HG03571 (cell line): Measurements from ENCODE around the gene PACSIN3.
"Not testable (repeated sequence)": the region's sequence is repeated elsewhere in the genome, so short reads cannot be mapped to it uniquely, and the experiment has no call there.

Experiments used
- ATAC-seq: cut with Tn5 transposase; IDR thresholded peaks from one replicate; pipeline ENCODE4 v1.9.1; 2021; ENCODE audit not compliant: unreplicated experiment

The PACSIN3 gene

DNA sequence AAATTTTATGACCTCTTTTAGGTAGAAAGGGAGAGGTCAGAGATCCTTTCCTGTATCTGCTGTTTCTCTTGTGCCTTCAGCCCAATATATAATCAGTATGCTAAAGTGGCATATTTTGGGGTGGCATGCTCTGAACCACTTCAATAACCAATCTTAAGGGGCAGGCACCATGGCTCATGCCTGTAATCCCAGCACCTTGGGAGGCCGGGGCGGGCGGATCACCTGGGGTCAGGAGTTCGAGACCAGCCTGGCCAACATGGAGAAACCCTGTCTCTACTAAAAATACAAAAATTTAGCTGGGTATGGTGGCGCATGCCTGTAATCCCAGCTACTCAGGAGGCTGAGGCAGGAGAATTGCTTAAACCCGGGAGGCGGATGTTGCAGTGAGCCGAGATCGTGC is 11.9 kb upstream of the PACSIN3 start:
- not testable (repeated sequence) for ATAC-seq

DNA sequence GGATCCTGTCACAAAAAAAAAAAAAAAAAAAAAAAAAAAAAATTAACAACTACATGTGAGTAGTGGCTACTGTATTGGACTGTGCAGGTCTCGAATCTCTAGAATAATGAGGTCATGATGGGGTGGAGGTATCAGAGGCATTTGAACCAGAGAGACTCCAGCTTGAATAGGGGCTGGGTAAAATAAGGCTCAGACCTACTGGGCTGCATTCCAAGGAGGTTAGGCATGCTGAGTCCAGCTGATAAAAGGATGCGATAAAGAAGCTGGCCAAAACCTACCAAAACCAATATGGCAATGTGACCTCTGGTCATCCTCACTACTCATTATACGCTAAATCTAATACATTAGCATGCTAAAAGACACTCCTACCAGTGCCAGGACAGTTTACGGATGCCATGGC is 5.9 kb upstream of the PACSIN3 start:
- ATAC-seq, result no peak

DNA sequence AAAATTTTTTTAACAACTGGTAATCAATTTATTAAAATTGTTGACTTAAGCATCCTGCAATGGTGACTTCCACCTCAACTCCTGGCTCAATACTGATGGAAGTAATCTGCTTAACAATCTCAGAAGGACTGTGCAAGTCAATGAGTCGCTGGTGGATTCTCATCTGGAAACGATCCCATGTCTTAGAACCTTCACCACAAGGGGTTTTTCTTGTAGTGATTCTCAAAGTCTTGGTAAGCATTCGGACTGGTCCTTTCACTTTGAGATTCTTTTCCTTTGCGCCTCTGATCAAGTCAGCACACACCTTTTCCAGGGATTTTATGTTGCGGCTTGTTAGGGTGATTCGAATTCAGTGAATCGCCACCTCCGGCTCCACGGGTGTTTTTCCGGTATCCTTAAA is 4.9 kb upstream of the PACSIN3 start:
- not testable (repeated sequence) for ATAC-seq

DNA sequence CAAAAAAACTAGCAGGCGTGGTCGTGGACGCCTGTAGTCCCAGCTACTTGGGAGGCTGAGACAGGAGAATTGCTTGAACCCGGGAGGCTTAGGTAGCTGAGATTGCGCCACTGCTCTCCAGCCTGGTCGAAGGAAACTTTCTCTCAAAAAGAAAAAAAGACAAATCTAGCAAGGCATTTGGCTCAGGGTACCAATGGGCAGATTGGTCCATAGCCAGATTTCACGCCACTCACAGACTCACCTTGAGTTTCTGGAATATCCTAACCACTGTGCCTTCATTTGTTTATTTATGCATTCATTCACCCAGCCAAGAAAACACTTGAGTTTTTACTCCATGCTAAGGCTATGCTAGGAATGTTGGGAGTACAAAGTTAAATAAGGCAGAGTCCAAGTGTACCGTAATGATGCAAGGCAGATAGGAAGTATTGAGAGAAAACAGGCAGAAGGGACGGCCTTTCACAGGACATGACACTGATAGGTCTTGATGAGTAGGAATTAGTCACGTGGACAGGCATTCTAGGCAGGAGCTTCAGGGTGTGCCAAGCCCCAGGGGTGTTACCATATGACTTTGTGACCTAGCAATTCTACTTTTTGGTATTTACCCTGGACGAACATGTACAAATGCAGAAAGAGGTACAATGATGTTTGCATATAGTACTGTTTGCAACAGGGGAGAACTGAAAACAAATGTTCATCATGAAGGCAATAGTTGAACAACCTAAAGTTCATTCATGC is 3.0 kb upstream of the PACSIN3 start:
- no peak for ATAC-seq

DNA sequence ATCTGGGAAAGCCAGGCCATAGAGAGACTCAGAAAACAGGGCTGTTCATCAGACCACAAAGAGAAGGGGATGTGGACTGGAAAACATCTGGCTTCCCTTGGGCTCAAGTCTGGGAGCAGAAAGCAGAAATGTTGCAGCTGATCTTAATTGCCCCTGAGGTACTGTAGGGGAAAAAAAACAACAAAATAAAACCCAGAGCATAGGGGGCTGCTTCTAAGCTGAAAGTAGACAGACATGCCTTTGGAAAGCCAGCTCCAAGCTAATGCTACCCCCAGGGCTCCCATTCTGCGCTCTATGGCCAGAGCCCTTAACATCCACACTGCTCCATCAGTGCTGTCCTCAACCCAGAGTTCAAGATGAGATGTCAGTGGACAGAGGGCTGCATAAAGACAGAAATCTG is 2.0 kb upstream of the PACSIN3 start:
- no peak for ATAC-seq

DNA sequence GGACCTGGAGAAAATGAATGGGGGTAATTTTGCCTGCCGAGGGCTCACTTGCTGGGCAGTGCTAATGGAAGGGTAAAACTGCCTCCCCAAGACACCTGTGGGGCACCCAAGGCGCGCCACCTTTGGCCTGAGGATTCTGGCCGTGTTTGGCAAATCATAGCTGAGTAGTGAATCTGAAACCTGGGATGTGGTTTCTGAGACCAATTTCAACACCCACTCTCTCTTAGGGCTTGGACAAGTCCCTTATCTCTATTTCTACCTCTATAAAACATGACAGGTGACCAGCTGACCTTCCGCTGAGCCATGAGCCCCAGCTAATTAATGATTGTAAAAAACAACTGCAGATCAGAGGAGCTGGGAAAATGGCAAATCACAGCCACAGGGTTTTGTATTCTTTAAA is 1.5 kb upstream of the PACSIN3 start:
- ATAC-seq, result no peak

DNA sequence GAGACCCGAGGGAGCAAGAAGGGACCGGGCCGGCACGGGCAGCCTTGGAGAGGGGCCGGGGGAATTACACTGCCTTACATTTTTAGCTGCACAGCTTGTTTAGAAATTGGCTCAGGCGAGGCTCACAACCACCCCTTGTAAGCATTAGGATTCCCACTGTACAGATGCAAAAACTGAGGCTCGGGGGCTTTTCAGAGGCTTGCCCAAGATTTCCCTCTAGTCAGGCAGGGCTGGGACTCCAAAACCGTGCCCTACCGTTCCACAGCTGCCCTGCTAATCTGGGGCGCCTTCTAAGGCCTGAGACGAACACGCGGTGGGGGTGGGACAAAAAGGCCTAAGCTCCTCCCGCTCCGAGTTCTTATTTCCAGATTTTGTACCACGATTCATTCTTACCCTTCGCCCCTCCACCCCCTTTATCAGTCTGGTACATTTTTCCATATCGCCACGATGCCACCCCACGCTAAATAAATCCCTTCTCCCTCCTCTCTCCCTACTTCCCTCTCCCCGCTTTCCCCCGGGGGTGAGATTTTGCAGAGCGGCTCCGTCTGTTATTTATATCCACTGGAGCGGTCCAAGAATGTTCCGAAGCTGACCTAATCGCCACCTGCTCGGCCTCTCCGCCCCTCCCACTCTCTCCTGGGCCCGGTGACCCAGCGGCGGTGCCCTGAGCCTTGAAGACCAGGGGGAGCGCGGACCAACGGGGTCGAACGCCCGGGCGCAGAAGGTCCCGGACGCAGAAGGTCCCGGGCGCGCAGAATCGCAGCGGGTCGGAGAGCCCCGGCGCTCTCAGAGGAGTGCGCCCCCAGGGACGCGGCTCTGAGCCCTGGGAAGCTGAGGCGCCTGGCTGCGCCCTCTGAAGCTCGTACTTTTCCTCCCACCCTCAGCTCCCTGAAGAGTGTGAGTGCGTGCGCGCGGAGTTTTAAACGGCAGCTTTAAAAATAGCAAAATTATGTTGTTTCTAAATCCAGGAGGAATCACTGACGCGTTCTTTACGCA is 764 bp upstream of the PACSIN3 start:
- ATAC-seq, result no peak

DNA sequence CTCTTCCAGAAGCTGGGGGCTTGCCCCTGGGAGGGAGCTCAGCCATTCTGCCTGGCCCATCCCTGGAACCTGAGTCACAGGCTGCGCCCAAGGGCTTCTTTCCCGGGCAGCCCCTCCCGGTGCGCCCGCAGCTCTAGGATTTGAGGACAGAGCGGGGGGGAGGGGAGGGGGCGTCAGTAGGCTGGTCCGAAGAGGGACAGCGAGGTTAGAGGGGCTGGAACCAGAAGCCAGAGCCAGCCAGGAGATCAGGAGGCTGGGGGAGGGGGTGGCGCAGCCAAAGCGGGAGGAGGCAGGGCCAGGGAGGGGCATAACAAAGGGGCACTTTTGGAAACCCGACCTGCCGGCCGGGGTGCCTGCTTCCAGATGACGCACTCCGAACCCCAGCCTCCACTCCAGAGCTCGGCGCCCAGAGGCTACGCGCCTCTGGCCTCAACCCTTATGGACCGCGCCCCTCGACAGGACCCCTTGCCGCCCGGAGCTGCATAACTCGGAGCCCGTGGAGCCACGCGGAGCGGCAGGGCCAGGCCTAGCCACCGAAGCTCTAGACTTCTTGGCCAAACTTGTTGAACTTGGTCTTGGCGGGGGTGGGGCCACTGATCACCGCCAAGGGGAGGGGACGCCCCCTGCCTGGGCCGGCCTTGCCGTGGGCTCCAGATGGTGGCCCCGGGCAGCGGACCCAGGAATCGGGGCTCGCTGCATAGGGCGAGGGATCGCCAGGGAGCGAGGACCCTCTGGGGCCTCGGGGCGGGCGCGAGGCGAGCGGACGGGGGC is 744 bp downstream of the PACSIN3 start:
- ATAC-seq, result no peak

DNA sequence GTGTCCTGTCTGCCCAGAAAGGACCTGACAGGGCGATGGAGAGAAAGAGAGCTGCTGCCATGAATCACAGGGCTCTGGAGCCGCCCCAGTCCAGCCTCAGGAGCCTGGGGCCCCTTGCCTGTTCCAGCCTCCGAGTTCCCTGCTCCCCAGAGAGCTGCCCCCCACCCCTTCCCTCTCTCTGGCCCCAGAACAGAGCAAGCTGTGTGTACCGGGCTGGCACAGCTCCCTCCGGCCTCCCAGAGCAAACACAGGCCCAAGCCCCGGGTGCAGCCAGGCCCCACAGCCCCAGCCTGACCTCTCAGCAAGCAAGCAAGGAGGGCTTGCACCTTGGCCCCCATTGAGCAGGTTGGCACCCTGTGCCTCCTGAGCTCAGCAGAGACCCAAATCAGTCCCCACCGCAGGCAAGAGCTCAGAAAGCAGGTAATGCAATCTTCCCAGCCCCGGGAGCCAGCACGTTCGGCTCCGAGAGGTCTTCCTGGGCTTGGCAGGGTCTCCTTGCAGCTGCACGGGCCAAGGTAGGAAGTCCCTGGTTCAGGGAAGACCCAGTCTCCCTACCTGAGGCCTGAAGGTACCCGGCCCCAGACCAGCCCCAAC is 1.4 kb downstream of the PACSIN3 start:
- no peak for ATAC-seq

DNA sequence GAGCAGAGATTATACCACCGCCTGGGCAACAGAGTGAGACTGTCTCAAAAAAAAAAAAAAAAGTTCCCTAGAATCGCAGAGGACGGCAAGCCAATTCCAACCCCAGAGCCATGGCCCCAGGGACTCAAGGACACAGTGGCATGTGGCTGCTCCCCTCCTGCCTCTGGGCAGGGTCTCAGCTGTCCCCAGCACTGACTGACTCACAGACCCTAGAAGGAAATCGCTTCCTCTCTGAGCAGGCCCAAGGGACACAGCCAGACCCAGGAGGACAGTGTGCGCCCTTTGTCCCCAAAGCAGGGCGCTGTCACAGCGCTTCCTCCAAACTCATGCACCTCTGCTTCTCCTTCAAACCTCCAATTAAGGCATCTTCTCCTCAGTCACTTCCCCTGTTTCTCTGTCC is 2.3 kb downstream of the PACSIN3 start:
- no peak for ATAC-seq

DNA sequence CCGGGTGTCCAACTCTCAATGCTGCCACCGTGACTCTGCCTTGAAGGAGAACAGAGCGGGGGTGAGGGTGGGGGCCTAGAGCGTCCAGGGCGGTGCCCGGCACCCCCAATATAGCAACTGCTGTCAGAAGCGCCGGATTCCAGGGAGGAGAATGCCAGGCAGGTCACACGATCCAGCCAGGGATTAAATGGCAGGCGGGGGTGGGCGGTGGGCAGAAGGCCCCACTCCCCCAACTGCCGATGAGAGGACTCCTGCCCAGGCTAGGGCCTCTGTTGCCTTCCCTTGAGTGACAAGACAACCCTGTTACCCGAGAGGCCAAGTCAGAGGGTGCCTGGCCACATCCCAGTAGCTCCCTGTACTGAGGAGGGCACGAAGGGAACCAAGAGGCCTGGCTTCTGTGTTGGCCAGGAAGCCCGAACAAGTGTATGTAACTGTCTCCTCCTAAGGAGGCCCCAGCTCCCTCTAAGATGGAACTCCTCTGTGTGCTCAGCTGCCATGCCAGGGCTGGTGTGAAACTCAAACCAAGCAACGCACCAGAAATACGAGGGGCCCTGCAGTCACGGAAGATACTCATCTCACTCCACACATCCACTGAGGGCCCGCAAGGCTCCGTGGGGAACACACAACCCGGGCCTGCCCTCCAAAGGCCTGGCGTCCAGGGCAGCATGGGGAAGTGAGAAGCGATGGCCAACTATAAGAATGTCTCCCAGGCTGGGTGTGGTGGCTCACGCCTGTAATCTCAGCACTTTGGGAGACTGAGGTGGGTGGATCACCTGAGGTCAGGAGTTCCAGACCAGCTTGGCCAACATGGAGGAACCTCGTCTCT is 3.0 kb downstream of the PACSIN3 start:
- ATAC-seq, result no peak

DNA sequence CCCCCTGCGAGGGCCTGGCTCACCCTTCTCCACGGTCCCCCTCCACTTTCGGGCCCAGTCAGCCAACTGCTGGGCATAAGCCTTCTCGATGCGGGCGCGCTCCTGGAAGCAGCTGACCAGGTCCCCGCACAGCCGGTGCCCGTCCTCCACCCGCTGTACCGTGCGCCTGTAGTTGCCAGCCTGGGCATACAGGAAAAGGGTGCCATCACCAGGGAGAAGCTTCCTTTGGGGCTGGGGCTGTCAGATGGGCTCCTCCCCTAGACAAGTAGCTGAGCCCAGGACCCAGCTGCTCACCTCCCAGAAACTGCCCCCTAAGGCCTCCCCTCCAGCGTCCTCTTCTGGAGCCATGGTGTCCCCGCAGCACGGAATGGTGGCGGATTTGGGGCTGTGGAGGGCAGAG is 3.9 kb downstream of the PACSIN3 start:
- ATAC-seq, result no peak

DNA sequence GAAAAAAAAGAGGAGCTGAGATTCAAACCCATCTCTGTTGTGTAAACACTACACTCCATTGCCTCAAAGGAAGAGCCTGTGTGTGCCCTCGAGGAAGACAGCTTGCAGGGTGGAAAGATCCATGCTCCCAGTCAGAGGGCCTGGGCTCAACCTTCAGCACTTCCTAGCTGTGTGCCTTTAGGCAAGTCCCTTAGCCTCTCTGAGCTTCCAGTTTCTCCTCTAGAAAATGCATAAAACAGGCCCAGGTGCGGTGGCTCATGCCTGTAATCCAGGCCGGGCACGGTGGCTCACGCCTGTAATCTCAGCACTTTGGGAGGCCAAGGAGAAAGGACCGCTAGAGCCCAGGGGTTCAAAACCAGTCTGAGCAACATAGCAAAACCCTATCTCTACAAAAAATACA is 5.0 kb downstream of the PACSIN3 start:
- ATAC-seq, result no peak

DNA sequence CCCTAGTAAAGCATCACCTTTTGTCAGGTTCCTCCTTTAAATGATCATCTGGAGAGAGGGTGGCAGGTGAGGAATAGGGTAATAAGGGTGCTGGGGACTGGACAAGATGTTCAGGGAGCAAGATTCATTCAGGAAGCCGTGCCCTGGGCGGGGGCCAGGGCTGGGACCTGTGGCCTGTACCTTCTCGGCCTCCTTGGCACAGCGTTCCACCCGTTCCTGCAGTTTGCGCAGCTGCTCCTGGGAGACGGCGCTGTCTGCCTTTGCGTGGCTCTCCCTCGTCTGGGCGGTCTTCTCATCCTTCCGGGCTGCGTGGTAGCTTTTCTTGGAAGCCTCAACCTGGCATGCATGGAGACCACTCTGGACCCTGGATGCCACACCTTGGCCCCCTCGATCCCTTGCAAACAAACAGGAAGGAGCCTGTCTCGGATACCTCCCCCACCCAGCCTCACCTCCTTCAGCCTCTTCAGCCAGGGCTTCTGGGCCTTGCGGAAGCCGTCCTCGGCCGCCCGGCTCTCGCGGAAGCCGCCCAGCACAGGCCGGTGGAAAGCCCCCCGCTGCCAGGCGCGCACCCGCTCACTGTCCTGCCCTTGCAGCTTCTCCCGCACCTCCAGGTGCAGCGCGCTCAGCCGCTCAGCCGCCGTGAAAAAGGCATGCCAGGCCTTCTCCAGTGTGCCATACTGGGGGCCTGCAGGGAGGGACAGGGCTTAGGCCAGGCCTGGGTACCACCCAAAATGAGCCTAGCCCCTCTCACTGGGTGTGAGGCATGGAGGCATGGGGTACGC is 6.0 kb downstream of the PACSIN3 start:
- ATAC-seq, result no peak

DNA sequence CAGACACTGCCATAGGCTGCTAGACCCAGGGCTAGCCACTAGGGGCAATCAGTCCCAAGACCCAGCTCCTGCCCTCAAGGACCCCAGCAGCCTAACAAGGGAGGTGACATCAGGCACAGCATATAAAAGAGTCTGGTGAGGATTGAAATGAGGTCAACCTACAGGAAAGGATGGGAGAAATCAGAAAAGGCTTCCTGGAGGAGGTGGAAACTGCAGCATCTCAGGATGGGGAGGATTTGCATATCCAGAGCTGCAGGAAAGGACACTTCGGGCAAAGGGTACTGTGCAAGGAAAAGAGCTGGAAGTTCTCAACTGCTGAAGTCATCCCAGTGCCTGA is 6.6 kb downstream of the PACSIN3 start:
- no peak for ATAC-seq

DNA sequence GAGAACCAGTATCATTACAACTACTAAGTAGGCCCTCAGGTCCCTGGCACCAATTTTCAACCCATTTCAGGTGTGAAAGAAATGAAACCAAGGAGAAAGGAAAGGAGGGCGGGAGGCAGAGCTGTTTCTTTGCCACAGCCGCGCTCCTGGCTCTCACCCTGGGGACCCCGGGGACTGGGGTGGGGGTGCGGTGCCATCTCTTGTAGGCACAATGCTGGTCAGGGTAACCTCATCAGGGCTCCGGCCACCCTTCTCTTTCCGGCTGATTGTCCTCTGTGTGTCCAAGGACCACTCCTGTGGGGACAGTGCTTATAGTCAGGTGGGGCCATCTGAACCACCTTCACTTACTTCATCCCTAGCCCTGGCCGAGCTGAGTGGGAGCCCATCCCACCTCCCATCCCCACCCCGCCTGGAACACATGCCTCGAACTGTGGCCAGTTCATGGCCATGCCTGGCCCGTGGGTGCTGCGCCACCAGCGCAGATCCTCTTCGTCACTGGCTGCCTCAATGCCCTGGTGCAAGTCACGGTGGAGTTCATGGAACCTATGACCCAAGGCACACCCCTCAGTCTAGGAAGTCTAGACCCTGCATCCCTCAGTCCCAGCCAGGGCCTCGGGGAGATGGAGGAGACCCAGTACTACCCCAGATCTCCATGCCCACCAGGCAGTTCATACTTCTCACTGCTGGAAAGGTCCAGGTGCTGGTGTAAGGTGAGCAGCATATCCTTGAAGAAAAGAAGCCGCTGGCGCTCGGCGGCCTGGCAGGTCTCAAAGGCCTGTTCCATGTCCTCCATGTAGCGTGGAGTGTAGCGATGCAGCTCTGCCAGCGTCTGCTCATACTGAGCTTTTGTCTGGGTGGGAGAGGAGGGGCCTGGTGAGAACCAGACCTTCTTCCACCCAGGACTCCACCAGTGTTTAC is 7.2 kb downstream of the PACSIN3 start:
- no peak for ATAC-seq

DNA sequence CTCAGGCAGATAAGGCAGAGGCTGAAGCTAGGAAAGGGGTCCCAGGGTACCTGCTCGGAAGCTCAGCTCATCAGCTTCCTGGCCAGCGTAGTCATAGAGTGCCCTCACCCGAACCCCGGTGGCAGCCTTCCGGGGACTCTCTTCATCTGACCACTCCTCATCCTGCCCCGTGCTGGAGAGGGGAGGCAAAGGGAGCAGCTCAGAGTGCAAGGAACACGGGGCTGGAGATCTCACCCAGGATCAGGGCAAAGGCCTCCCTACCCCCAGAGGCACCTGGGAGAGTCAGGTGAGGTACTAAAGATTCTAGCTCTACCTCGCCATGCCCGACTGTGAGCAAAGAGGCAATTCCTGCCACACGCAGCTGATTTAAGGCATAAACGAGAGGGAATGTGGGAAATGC is 7.9 kb downstream of the PACSIN3 start:
- no peak for ATAC-seq

DNA sequence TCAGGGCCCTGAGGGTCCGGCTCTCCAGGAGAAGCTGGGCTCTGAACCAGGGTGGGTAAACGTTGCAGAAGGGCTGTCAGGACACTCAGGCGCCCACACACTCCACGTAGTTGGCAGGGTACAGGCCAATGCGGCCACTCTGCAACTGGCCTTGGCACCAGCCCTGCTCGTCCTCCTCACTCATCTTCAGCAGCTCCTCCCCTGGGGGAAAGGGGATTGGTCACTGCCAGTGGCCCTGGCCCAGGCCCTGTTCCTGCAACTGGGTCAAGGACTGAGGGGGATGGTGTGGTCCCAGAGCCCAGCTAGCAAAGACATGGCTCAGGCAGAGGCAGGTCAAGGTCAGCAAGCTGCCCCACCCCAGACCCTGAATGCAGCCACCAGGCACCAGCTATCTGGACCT is 8.4 kb downstream of the PACSIN3 start:
- no peak for ATAC-seq
